HG02885 (cell line): ENCODE measurements around the gene TESPA1.

Experiments
- ATAC-seq: cut with Tn5 transposase; IDR thresholded peaks from one replicate; pipeline ENCODE4 v1.9.1; 2021; ENCODE audit warnings: mild to moderate bottlenecking; ENCODE audit not compliant: unreplicated experiment, poor library complexity

Gene TESPA1

GRCh38 chr12:54984658-54985376 lies at the start of gene TESPA1:
Gene TESPA1 (minus strand): TSS chr12:54984762. CDS start chr12:54974562, 10,200 bp downstream.
- ATAC-seq, result peak; percentile 89

GRCh38 chr12:55034218-55034617 lies 49.7 kb upstream of the TESPA1 start:
- no peak for ATAC-seq

GRCh38 chr12:55025508-55025907 lies 40.9 kb upstream of the TESPA1 start:
- no peak for ATAC-seq

- no peak for ATAC-seq
Observed at GRCh38 chr12:55024575-55024974, 40.0 kb upstream of the TESPA1 start.

GRCh38 chr12:55019784-55020183 lies 35.2 kb upstream of the TESPA1 start, which contains the start of gene NEUROD4:
Gene NEUROD4 (plus strand): TSS chr12:55019974. CDS start chr12:55026440, 6,466 bp downstream.
- peak; percentile 58 for ATAC-seq

- no peak for ATAC-seq
Observed at GRCh38 chr12:55017416-55017925, 32.9 kb upstream of the TESPA1 start.

- no peak for ATAC-seq
Observed at GRCh38 chr12:55008944-55009585, 24.5 kb upstream of the TESPA1 start.

GRCh38 chr12:55002355-55002754 lies 17.8 kb upstream of the TESPA1 start:
- ATAC-seq, result no peak

- peak; percentile 72 for ATAC-seq
Observed at GRCh38 chr12:55001198-55001868, 16.8 kb upstream of the TESPA1 start.

- ATAC-seq, result no peak
Observed at GRCh38 chr12:54998958-54999510, 14.5 kb upstream of the TESPA1 start.

- no peak for ATAC-seq
Observed at GRCh38 chr12:54997929-54998522, 13.5 kb upstream of the TESPA1 start.

- ATAC-seq, result no peak
Observed at GRCh38 chr12:54996205-54996604, 11.6 kb upstream of the TESPA1 start.

GRCh38 chr12:54993181-54993835 lies 8.7 kb upstream of the TESPA1 start:
- ATAC-seq, result peak; percentile 33

- peak; percentile 53 for ATAC-seq
Observed at GRCh38 chr12:54991991-54992375, 7.4 kb upstream of the TESPA1 start.

GRCh38 chr12:54991161-54991990 lies 6.8 kb upstream of the TESPA1 start:
- ATAC-seq, result peak; percentile 75

GRCh38 chr12:54989829-54990228 lies 5.3 kb upstream of the TESPA1 start:
- no peak for ATAC-seq

- peak; percentile 25 for ATAC-seq
Observed at GRCh38 chr12:54988402-54989054, 4.0 kb upstream of the TESPA1 start.

GRCh38 chr12:54987611-54988231 lies 3.2 kb upstream of the TESPA1 start:
- no peak for ATAC-seq
